CD4-positive, alpha-beta memory T cell (primary cell): Measurements from ENCODE around the gene CACHD1. TPM values are rescaled to one million over a fixed set of nuclear protein-coding genes. Genes with fewer than 3 reads are reported as not detected.

Source experiments
- CTCF ChIA-PET: fragments of 350-600 bp; sonication (Branson Sonifier 250); formaldehyde crosslinking; loops from one replicate; lab custom pipeline; 2021; ENCODE audit warnings: inconsistent platforms; ENCODE audit not compliant: partially characterized antibody; lab: Charles Lee
- POLR2A ChIA-PET: fragments of 350-600 bp; sonication (Branson Sonifier 250); formaldehyde crosslinking; loops from one replicate; lab custom pipeline; 2021; ENCODE audit not compliant: partially characterized antibody; lab: Charles Lee
- DNase-seq, 5 donors: peaks; one replicate each; pipeline versions ENCODE4 v3.0.0 to v3.0.0-alpha.2; 2020 to 2022; ENCODE audit warnings: mixed read lengths in 1 of 5
- H3K27ac ChIP-seq: one replicate; pipeline ENCODE4 v1.7.0; 2013; ENCODE audit warnings: low read depth, low read length
- H3K27me3 ChIP-seq: 2 replicates; pipeline ENCODE4 v1.7.0; 2013; ENCODE audit warnings: mild to moderate bottlenecking, low read length, moderate library complexity; ENCODE audit not compliant: insufficient read depth
- H3K36me3 ChIP-seq: 2 replicates; pipeline ENCODE4 v1.7.0; 2013; ENCODE audit warnings: mild to moderate bottlenecking, low read length, moderate library complexity; ENCODE audit not compliant: insufficient read depth
- H3K4me1 ChIP-seq: 2 replicates; pipeline ENCODE4 v1.7.0; 2013; ENCODE audit warnings: mild to moderate bottlenecking, low read length, moderate library complexity; ENCODE audit not compliant: insufficient read depth
- H3K4me3 ChIP-seq, 2 donors: one replicate each; pipeline ENCODE4 v1.7.0; 2013; ENCODE audit warnings: low read length in 2 of 2, mild to moderate bottlenecking in 1 of 2
- H3K9me3 ChIP-seq, 2 donors: one replicate each; pipeline ENCODE4 v1.7.0; 2013; ENCODE audit warnings: low read length in 2 of 2, control low read depth in 1 of 2; ENCODE audit not compliant: control insufficient read depth in 1 of 2
- H3K27ac Mint-ChIP-seq, 7 donors: one replicate each; pipeline ENCODE4 v1.8.0; 2020 to 2021; ENCODE audit warnings: mixed read lengths in 7 of 7, mild to moderate bottlenecking in 6 of 7, inconsistent platforms in 3 of 7, moderate library complexity in 3 of 7
- H3K27me3 Mint-ChIP-seq, 2 donors: one replicate each; pipeline ENCODE4 v1.8.0; 2020 to 2021; ENCODE audit warnings: mixed read lengths in 2 of 2
- H3K36me3 Mint-ChIP-seq, 2 donors: one replicate each; pipeline ENCODE4 v1.8.0; 2020 to 2021; ENCODE audit warnings: mixed read lengths in 2 of 2, inconsistent platforms in 1 of 2, mild to moderate bottlenecking in 1 of 2
- H3K4me1 Mint-ChIP-seq, 4 donors: one replicate each; pipeline ENCODE4 v1.8.0; 2020 to 2021; ENCODE audit warnings: mixed read lengths in 4 of 4, mild to moderate bottlenecking in 1 of 4
- H3K4me3 Mint-ChIP-seq, 8 donors: one replicate each; pipeline ENCODE4 v1.8.0; 2020 to 2021; ENCODE audit warnings: mixed read lengths in 8 of 8, mild to moderate bottlenecking in 7 of 8, moderate library complexity in 6 of 8, inconsistent platforms in 3 of 8
- H3K9me3 Mint-ChIP-seq, 8 donors: one replicate each; pipeline ENCODE4 v1.8.0; 2020 to 2021; ENCODE audit warnings: mixed read lengths in 8 of 8, mild to moderate bottlenecking in 5 of 8, inconsistent platforms in 3 of 8, moderate library complexity in 1 of 8
- intact Hi-C: fragments of 100-400 bp; cut with micrococcal nuclease; formaldehyde crosslinking; loops from one replicate; pipeline ENCODE4 v1.15.1; 2023
- polyA plus RNA-seq, 2 donors: library from polyadenylated mRNA; unstranded; fragments of 300-500 nt; fragmentation: Illumina TruSeq; gene quantifications; one replicate each; pipeline ENCODE4 v1.2.3, GENCODE V29; 2021
- total RNA-seq, 2 experiments: library from RNA; stranded (reverse); gene quantifications; one replicate each; pipeline ENCODE4 v1.2.3, GENCODE V29; 2021

Gene CACHD1
- total and polyA plus RNA-seq, 4 experiments from 2014 or later: 0.11 to 0.17 TPM; not detected in 2

GRCh38 chr1:64458915-64459314 lies 11.0 kb upstream of the CACHD1 start:
- CTCF ChIA-PET: no interaction called here
- intact Hi-C loops: no loop called here
- Histone ChIP-seq H3K27me3 (no peaks in the 10 kb centered on the region), H3K36me3 (no peaks in the 10 kb centered on the region), H3K4me3 (no peak overlapping the region), H3K9me3 (no peaks in the 10 kb centered on the region), H3K4me1 (no peaks in the 10 kb centered on the region), H3K27ac (no peak overlapping the region)
- POLR2A ChIA-PET: no interaction called here
- peaks cover 0 to 4% (median 0%) of the 10 kb centered on the region in 8 donors for H3K9me3 Mint-ChIP-seq
- no peak for DNase-seq
- H3K27ac Mint-ChIP-seq: no peak overlapping the region
- peaks cover 2 to 6% of the 10 kb centered on the region in 2 donors for H3K27me3 Mint-ChIP-seq
- H3K36me3 Mint-ChIP-seq: no peaks in the 10 kb centered on the region
- H3K4me3 Mint-ChIP-seq: no peak overlapping the region
- no peaks in the 10 kb centered on the region for H3K4me1 Mint-ChIP-seq

GRCh38 chr1:64459743-64460142 lies 10.2 kb upstream of the CACHD1 start:
- no peak overlapping the region for H3K27ac ChIP-seq
- no peaks in the 10 kb centered on the region for H3K4me1 Mint-ChIP-seq
- H3K27me3 ChIP-seq: no peaks in the 10 kb centered on the region
- H3K9me3 Mint-ChIP-seq: peaks cover 0 to 4% (median 0%) of the 10 kb centered on the region in 8 donors
- no peaks in the 10 kb centered on the region for H3K36me3 Mint-ChIP-seq
- CTCF ChIA-PET: no interaction called here
- no peaks in the 10 kb centered on the region for H3K9me3 ChIP-seq
- POLR2A ChIA-PET: no interaction called here
- H3K36me3 ChIP-seq: no peaks in the 10 kb centered on the region
- DNase-seq: no peak
- intact Hi-C loops: no loop called here
- no peak overlapping the region for H3K4me3 Mint-ChIP-seq
- no peak overlapping the region for H3K27ac Mint-ChIP-seq
- no peak overlapping the region for H3K4me3 ChIP-seq
- H3K4me1 ChIP-seq: no peaks in the 10 kb centered on the region
- peaks cover 2 to 6% of the 10 kb centered on the region in 2 donors for H3K27me3 Mint-ChIP-seq

GRCh38 chr1:64466033-64466432 lies 3.9 kb upstream of the CACHD1 start:
- H3K9me3 Mint-ChIP-seq: no peaks in the 10 kb centered on the region
- Histone ChIP-seq H3K36me3 (no peaks in the 10 kb centered on the region), H3K9me3 (no peaks in the 10 kb centered on the region), H3K4me1 (peaks cover 10% of the 10 kb centered on the region), H3K27ac (no peak overlapping the region), H3K27me3 (no peaks in the 10 kb centered on the region), H3K4me3 (no peak overlapping the region)
- H3K36me3 Mint-ChIP-seq: no peaks in the 10 kb centered on the region
- peaks cover 21 to 26% of the 10 kb centered on the region in 2 donors for H3K27me3 Mint-ChIP-seq
- H3K4me1 Mint-ChIP-seq: peaks cover 3 to 10% (median 5%) of the 10 kb centered on the region in 4 donors
- H3K27ac Mint-ChIP-seq: no peak overlapping the region
- CTCF ChIA-PET: no interaction called here
- intact Hi-C loops: no loop called here
- no peak overlapping the region for H3K4me3 Mint-ChIP-seq
- DNase-seq: no peak
- POLR2A ChIA-PET: no interaction called here

GRCh38 chr1:64469116-64469976 lies 583 bp upstream of the CACHD1 start:
- Histone ChIP-seq H3K27me3 (no peaks in the 10 kb centered on the region), H3K9me3 (no peaks in the 10 kb centered on the region), H3K4me1 (peaks cover 12% of the 10 kb centered on the region), H3K27ac (no peak overlapping the region), H3K36me3 (no peaks in the 10 kb centered on the region), H3K4me3 (no peak overlapping the region)
- peaks cover 0 to 2% (median 0%) of the 10 kb centered on the region in 8 donors for H3K9me3 Mint-ChIP-seq
- DNase-seq: no peak
- peaks cover 6 to 21% (median 10%) of the 10 kb centered on the region in 4 donors for H3K4me1 Mint-ChIP-seq
- peak overlapping the region; percentile 5 to 72 (median 56) for H3K4me3 Mint-ChIP-seq
- ChIA-PET CTCF (no interaction called here), POLR2A (no interaction called here)
- intact Hi-C loops: no loop called here
- H3K36me3 Mint-ChIP-seq: no peaks in the 10 kb centered on the region
- H3K27me3 Mint-ChIP-seq: peaks cover 38 to 44% of the 10 kb centered on the region in 2 donors
- no peak overlapping the region for H3K27ac Mint-ChIP-seq

GRCh38 chr1:64470665-64471217 lies 812 bp downstream of the CACHD1 start:
- Mint-ChIP-seq H3K9me3 (peaks cover 0 to 2% (median 0%) of the 10 kb centered on the region in 8 donors), H3K4me3 (peak overlapping the region; percentile 60 to 94 (median 86)), H3K27me3 (peaks cover 41 to 47% of the 10 kb centered on the region in 2 donors), H3K27ac (no peak overlapping the region), H3K36me3 (no peaks in the 10 kb centered on the region), H3K4me1 (peaks cover 6 to 21% (median 10%) of the 10 kb centered on the region in 4 donors)
- no peak for DNase-seq
- Histone ChIP-seq H3K4me3 (no peak overlapping the region), H3K27ac (no peak overlapping the region), H3K36me3 (no peaks in the 10 kb centered on the region), H3K9me3 (no peaks in the 10 kb centered on the region), H3K4me1 (peaks cover 12% of the 10 kb centered on the region), H3K27me3 (no peaks in the 10 kb centered on the region)
- intact Hi-C loops: no loop called here
- ChIA-PET POLR2A (no interaction called here), CTCF (no interaction called here)

- H3K4me3 Mint-ChIP-seq: peak overlapping the region; percentile 60 to 94 (median 86)
- Histone ChIP-seq H3K4me3 (no peak overlapping the region), H3K4me1 (peaks cover 12% of the 10 kb centered on the region), H3K27ac (no peak overlapping the region), H3K36me3 (no peaks in the 10 kb centered on the region), H3K9me3 (no peaks in the 10 kb centered on the region), H3K27me3 (no peaks in the 10 kb centered on the region)
- H3K9me3 Mint-ChIP-seq: peaks cover 0 to 2% (median 0%) of the 10 kb centered on the region in 8 donors
- intact Hi-C loops: no loop called here
- H3K27ac Mint-ChIP-seq: peak overlapping the region in 1 of 7 donors; percentile 2
- peaks cover 6 to 21% (median 10%) of the 10 kb centered on the region in 4 donors for H3K4me1 Mint-ChIP-seq
- H3K27me3 Mint-ChIP-seq: peaks cover 41 to 47% of the 10 kb centered on the region in 2 donors
- ChIA-PET POLR2A (no interaction called here), CTCF (no interaction called here)
- no peaks in the 10 kb centered on the region for H3K36me3 Mint-ChIP-seq
- peak in 1 of 5 donors; percentile 1 for DNase-seq
These were observed 1.5 kb downstream of the CACHD1 start for GRCh38 chr1:64471218-64472039.

GRCh38 chr1:64472040-64472376 lies 2.1 kb downstream of the CACHD1 start:
- H3K36me3 Mint-ChIP-seq: no peaks in the 10 kb centered on the region
- H3K27ac Mint-ChIP-seq: no peak overlapping the region
- H3K9me3 Mint-ChIP-seq: peaks cover 0 to 2% (median 0%) of the 10 kb centered on the region in 8 donors
- no peaks in the 10 kb centered on the region for H3K9me3 ChIP-seq
- peaks cover 41 to 47% of the 10 kb centered on the region in 2 donors for H3K27me3 Mint-ChIP-seq
- DNase-seq: no peak
- H3K4me3 Mint-ChIP-seq: peak overlapping the region in 6 of 8 donors; percentile 37 to 67 (median 54)
- no peak overlapping the region for H3K4me3 ChIP-seq
- peaks cover 6 to 21% (median 10%) of the 10 kb centered on the region in 4 donors for H3K4me1 Mint-ChIP-seq
- peaks cover 12% of the 10 kb centered on the region for H3K4me1 ChIP-seq
- H3K36me3 ChIP-seq: no peaks in the 10 kb centered on the region
- intact Hi-C loops: no loop called here
- no peak overlapping the region for H3K27ac ChIP-seq
- ChIA-PET POLR2A (no interaction called here), CTCF (no interaction called here)
- H3K27me3 ChIP-seq: no peaks in the 10 kb centered on the region
